ENCODE results near the gene RALGPS1.

DNA sequence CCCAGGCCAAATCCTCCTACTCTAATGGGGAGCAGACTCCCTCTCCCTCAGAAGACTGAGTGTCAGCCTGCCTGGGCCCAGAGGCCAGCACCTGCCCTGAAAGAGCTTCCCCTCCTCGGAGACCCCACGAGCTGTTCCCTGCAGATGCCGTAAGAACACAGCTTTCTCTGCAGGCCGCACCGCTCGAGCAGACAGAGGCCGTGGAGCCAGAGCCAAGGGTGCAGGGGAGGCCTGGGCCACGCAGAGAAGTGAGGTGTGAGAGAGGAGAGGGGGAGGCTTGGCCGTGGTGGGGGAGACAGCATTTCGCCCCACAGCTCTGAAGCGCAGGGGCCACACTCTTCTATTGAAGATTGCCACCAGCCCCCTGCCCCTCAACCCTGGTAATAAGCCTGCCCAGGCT lies 287.1 kb downstream of the RALGPS1 start:
- no peak for TF ChIP-seq ZNF121 (tag by site-specific recombination; IDR thresholded peaks at IDR 0.05)
- TF ChIP-seq, protein P1, sequence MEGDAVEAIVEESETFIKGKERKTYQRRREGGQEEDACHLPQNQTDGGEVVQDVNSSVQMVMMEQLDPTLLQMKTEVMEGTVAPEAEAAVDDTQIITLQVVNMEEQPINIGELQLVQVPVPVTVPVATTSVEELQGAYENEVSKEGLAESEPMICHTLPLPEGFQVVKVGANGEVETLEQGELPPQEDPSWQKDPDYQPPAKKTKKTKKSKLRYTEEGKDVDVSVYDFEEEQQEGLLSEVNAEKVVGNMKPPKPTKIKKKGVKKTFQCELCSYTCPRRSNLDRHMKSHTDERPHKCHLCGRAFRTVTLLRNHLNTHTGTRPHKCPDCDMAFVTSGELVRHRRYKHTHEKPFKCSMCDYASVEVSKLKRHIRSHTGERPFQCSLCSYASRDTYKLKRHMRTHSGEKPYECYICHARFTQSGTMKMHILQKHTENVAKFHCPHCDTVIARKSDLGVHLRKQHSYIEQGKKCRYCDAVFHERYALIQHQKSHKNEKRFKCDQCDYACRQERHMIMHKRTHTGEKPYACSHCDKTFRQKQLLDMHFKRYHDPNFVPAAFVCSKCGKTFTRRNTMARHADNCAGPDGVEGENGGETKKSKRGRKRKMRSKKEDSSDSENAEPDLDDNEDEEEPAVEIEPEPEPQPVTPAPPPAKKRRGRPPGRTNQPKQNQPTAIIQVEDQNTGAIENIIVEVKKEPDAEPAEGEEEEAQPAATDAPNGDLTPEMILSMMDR (tag by site-specific recombination; IDR thresholded peaks at IDR 0.05): no peak
